Bronchial smooth muscle cell (primary cell): ENCODE measurements around the gene BCOR. TPM values are rescaled to one million over a fixed set of nuclear protein-coding genes. Genes with fewer than 3 reads are reported as not detected.

Source experiments
- total RNA-seq: library from RNA; depleted of rRNA; stranded (reverse); fragments of >200 nt; gene quantifications from 2 replicates; pipeline ENCODE4 v1.2.1, GENCODE V29; 2014

The BCOR gene
- total RNA-seq: 3.8 and 4.6 TPM in 2 replicates

GRCh38 chrX:40097504-40098263 lies at the start of gene BCOR:
Gene BCOR (minus strand): TSS chrX:40097958. CDS start chrX:40077929, 20,029 bp downstream.

